Nephron (organoid): ENCODE results near the gene SCLY.
A peak's percentile ranks its signal among the peaks of the same experiment; 100 is the strongest.

Experiments
- H3K27ac Mint-ChIP-seq, 3 experiments: 2 replicates each; pipeline ENCODE4 v1.8.0; 2020; ENCODE audit warnings: mixed read lengths in 3 of 3, mild to moderate bottlenecking in 2 of 3, moderate library complexity in 1 of 3
- H3K27me3 Mint-ChIP-seq: 2 replicates; pipeline ENCODE4 v1.8.0; 2021; ENCODE audit warnings: low read depth, mild to moderate bottlenecking, moderate library complexity, mixed read lengths
- H3K36me3 Mint-ChIP-seq: 2 replicates; pipeline ENCODE4 v1.8.0; 2020; ENCODE audit warnings: low read depth, mixed read lengths
- H3K4me1 Mint-ChIP-seq: 2 replicates; pipeline ENCODE4 v1.8.0; 2020; ENCODE audit warnings: mixed read lengths
- H3K4me3 Mint-ChIP-seq, 3 experiments: 2 replicates each; pipeline ENCODE4 v1.8.0; 2020; ENCODE audit warnings: mild to moderate bottlenecking in 3 of 3, mixed read lengths in 3 of 3, moderate library complexity in 2 of 3
- H3K9me3 Mint-ChIP-seq: 2 replicates; pipeline ENCODE4 v1.8.0; 2020; ENCODE audit warnings: mixed read lengths
- TF ChIP-seq, protein P1 (sequence below), 3 experiments: fragments of 200-600 bp; sonication (generic); IDR thresholded peaks; one replicate each; pipeline ENCODE4 v1.5.0; 2021; ENCODE audit warnings: antibody characterized with exemption in 3 of 3; ENCODE audit not compliant: unreplicated experiment in 3 of 3

Gene SCLY

DNA sequence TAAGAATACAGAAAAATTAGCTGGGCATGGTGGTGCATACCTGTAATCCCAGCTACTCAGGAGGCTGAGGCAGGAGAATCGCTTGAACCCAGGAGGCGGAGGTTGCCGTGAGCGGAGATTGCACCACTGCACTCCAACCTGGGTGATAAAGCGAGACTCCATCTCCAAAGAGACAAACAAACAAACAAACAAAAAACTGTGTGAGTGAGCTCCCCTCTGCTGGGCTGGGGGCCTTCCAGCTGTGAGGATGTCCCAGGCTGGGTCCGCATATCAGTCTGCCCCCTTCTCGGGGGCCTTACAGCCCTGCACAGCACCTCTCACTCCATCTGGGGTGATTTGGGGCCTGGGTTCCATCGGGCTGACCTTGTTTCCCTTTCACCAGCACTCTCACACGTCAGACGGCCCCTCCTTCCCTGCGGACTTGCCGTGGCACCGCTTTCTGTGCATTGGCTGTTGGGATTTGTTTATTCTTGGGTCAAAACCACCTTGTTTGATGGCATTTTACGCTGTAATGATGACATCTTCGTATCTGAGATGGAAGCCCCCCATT lies 74.9 kb downstream of the SCLY start:
- no peaks in the 10 kb centered on the region for H3K9me3 Mint-ChIP-seq
- TF ChIP-seq, protein P1, sequence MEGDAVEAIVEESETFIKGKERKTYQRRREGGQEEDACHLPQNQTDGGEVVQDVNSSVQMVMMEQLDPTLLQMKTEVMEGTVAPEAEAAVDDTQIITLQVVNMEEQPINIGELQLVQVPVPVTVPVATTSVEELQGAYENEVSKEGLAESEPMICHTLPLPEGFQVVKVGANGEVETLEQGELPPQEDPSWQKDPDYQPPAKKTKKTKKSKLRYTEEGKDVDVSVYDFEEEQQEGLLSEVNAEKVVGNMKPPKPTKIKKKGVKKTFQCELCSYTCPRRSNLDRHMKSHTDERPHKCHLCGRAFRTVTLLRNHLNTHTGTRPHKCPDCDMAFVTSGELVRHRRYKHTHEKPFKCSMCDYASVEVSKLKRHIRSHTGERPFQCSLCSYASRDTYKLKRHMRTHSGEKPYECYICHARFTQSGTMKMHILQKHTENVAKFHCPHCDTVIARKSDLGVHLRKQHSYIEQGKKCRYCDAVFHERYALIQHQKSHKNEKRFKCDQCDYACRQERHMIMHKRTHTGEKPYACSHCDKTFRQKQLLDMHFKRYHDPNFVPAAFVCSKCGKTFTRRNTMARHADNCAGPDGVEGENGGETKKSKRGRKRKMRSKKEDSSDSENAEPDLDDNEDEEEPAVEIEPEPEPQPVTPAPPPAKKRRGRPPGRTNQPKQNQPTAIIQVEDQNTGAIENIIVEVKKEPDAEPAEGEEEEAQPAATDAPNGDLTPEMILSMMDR (IDR thresholded peaks at IDR 0.05; ENCODE audit: unreplicated experiment in 3 of 3), result no peak
- H3K27me3 Mint-ChIP-seq, result no peaks in the 10 kb centered on the region
- peaks cover 28% of the 10 kb centered on the region for H3K4me1 Mint-ChIP-seq
- no peaks in the 10 kb centered on the region for H3K36me3 Mint-ChIP-seq
- H3K27ac Mint-ChIP-seq, result no peak overlapping the region
- no peak overlapping the region for H3K4me3 Mint-ChIP-seq

DNA sequence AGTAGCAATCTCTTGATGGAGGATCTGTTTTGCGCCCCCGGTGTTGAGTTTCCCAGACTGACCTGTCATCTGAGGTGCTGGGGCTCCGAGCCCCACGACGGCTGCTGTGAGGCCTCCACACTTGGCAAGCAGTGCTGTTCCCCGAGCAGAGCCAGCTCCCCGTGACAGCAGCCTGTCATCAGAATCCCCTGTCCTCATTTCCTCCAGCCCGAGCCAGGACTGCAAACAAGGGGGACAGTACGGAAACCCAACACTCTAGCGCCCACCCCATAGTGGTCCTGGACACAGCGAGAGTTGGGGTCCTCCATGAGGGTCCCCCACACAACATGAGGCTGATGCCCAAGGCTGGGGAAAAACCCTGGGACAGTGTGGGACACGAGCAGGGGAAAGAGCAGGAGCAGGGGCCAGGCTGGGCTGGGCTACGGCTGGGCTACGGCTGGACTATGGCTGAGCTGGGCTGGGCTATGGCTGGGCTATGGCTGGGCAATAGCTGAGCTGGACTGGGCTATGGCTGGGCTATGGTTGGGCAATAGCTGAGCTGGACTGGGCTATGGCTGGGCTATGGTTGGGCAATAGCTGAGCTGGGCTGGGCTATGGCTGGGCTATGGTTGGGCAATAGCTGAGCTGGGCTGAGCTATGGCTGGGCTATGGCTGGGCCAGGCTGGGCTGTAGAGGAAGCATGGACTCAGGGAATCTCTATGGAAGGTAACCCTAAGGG lies 76.2 kb downstream of the SCLY start:
- Mint-ChIP-seq H3K9me3 (no peaks in the 10 kb centered on the region), H3K27me3 (no peaks in the 10 kb centered on the region), H3K27ac (peak overlapping the region in 1 of 3 experiments; percentile 8), H3K4me1 (peaks cover 35% of the 10 kb centered on the region), H3K4me3 (no peak overlapping the region), H3K36me3 (no peaks in the 10 kb centered on the region)
- TF ChIP-seq, protein P1 (IDR thresholded peaks at IDR 0.05; ENCODE audit: unreplicated experiment in 3 of 3), result no peak

DNA sequence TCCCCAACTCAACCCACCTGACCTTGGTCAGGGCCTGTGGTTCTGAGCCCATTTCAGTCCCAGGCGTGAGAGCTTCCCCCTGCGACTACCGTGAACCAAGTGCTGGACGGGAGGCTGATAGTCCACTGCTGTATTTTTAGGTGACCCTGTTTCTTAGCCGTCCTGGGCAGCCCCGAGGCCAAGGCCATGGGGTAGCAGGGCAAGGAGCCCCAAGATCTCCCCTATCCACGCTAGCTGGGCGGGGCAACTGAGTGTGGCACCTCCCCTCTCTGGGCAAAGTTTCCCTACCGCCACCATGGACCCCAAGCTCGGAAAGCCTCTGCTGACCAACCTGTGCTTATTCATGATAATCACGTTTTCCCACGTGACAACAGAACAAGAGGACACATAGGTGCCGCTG lies 77.1 kb downstream of the SCLY start:
- H3K9me3 Mint-ChIP-seq, result no peaks in the 10 kb centered on the region
- TF ChIP-seq, protein P1 (IDR thresholded peaks at IDR 0.05; ENCODE audit: unreplicated experiment in 3 of 3), result no peak
- no peaks in the 10 kb centered on the region for H3K27me3 Mint-ChIP-seq
- peak overlapping the region in 1 of 3 experiments; percentile 38 for H3K4me3 Mint-ChIP-seq
- H3K36me3 Mint-ChIP-seq, result no peaks in the 10 kb centered on the region
- H3K4me1 Mint-ChIP-seq, result peaks cover 39% of the 10 kb centered on the region
- peak overlapping the region in 1 of 3 experiments; percentile 26 for H3K27ac Mint-ChIP-seq

DNA sequence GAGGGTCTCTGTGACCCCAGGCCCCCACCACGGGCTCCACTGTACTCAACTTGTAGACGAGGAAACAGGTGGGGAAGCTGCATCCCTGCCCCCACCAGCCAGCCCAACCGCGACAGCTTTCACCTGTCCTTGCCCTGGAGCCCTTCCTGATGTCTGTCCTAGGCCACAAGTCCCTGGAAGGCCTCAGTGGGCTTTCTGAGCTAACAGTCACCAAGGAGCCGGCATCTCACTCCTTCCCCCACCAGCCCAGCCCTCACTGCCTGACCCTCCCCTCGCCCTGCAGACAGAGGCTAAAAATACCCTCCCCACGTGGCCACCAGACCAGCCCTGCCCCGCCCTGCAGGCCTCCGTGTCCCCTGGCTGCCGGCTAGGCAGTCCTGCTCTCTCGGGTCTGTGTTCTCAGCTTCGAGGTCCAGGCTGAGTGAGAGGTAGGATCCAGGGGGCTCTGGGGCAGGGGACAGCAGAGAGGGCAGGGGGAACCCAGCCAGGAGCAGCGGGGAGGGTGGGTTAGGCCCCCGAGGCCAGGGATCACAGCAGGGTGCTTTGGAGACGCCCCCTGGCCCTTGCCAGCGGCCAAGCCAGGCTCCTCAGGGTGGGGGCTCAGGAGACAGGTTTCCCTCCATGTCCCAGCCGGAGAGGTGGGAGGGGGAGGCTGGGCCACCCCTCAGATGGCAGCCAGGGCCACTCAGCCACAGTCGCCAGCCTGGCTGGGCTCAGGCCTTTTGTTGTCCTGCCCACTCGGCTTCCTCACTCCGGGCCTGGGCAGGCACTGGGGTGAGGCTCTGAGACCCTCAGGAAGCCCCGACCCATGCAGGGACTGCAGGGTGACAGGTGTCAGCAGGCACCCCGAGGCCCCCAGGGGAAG lies 77.8 kb downstream of the SCLY start, which contains the start of gene KLHL30:
TSS of gene KLHL30 (plus strand) at position 338 of the 865 bp plus-strand sequence. CDS start 2,087 bp downstream, outside the sequence.
- Mint-ChIP-seq H3K4me3 (peak within 1 kb of the TSS in 2 of 3 experiments; percentile 57 to 78), H3K27ac (peak within 1 kb of the TSS in 2 of 3 experiments; percentile 23 to 26), H3K9me3 (no peaks in the 10 kb centered on the region), H3K4me1 (peaks cover 33% of the 10 kb centered on the region), H3K27me3 (no peaks in the 10 kb centered on the region), H3K36me3 (no peaks in the 10 kb centered on the region)
- TF ChIP-seq, protein P1 (IDR thresholded peaks at IDR 0.05; ENCODE audit: unreplicated experiment in 3 of 3), result no peak

DNA sequence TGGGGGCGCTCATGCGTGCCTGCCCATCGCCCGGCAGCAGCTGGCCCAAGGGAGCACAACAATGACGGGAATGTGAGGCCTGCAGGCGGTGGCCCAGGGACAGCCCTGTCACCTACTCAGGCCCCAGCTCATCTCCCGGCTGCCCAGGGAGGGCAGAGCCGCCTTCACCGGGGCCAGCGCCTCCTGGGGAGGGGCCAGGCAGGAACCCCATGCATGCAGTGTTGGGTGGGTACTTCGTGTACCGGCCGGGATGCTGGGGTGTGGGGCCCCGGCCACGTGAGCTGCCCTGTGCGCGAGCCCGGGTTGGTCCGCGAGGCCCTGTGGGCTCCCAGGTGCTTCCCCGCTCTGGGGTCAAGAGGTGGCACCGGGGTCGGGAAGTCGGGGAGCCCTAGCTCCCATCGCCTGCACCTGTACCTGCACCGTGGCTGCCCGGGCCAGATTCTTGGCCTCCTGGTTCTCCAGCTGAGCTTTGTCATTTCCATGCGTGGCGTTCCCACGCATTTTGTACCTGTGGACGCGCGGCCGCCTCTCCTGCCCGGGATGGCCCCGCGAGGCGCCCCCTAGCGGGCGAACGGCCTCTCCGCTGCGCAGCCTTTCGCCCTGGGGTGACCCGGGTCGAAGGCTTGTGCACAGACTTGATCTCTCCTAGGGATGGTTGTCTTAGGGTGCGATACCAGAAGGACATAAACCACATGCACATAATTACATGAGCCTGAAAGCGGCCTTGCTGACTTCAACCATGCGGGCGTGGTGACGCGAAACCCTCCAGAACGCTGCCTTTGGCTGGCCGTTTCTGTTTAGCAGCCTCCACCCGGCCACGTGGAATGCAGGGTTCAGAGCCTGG lies 78.6 kb downstream of the SCLY start:
- Mint-ChIP-seq H3K36me3 (no peaks in the 10 kb centered on the region), H3K4me3 (peak overlapping the region in 2 of 3 experiments; percentile 57 to 78), H3K27me3 (no peaks in the 10 kb centered on the region), H3K4me1 (peaks cover 36% of the 10 kb centered on the region), H3K27ac (no peak overlapping the region), H3K9me3 (no peaks in the 10 kb centered on the region)
- TF ChIP-seq, protein P1 (IDR thresholded peaks at IDR 0.05; ENCODE audit: unreplicated experiment in 3 of 3), result peak; percentile 50 to 54 (median 52)
